Left ventricle myocardium inferior (tissue), 1 donor: ENCODE results near the gene MBD2. TPM values are rescaled to one million over a fixed set of nuclear protein-coding genes. Genes with fewer than 3 reads are reported as not detected.
A peak's percentile ranks its signal among the peaks of the same experiment; 100 is the strongest.
"Not testable (repeated sequence)": the region's sequence is repeated elsewhere in the genome, so short reads cannot be mapped to it uniquely, and the experiment has no call there.

Source experiments
- DNase-seq: peaks from one replicate; pipeline ENCODE4 v3.0.0-alpha.2; 2020
- H3K27ac ChIP-seq: fragments of 200-600 bp; replicated peaks from 2 replicates; pipeline ENCODE4 v1.8.0; 2021
- H3K27me3 ChIP-seq: fragments of 200-600 bp; 2 replicates; pipeline ENCODE4 v1.8.0; 2021; ENCODE audit warnings: low read depth
- H3K36me3 ChIP-seq: fragments of 200-600 bp; 2 replicates; pipeline ENCODE4 v1.8.0; 2021
- H3K4me1 ChIP-seq: fragments of 200-600 bp; 2 replicates; pipeline ENCODE4 v1.8.0; 2021
- H3K4me3 ChIP-seq: fragments of 200-600 bp; 2 replicates; pipeline ENCODE4 v1.8.0; 2021; ENCODE audit warnings: mild to moderate bottlenecking, moderate library complexity
- H3K9me3 ChIP-seq: fragments of 200-600 bp; replicated peaks from 2 replicates; pipeline ENCODE4 v1.8.0; 2021
- CTCF ChIP-seq: fragments of 200-600 bp; IDR thresholded peaks from 2 replicates; pipeline ENCODE4 v1.8.0; 2021; ENCODE audit warnings: antibody characterized with exemption, mild to moderate bottlenecking, borderline replicate concordance
- intact Hi-C: fragments of 100-400 bp; cut with micrococcal nuclease; formaldehyde crosslinking; loops from one replicate; pipeline ENCODE4 v1.11.0; 2022
- total RNA-seq: library from RNA; stranded (reverse); fragmentation: NEBNext Ultra II Directional; extraction: Animal tissue kit (Norgen Biotek cat#: 25700); gene quantifications from one replicate; pipeline ENCODE4 v1.2.1, GENCODE V29; 2021
- donor health status: DM: no; HTN: yes; CAD: no; lungs with severe emphysema.

Gene MBD2
- total RNA-seq, 1 donor from 2014 or later, result 43.7 TPM

- H3K36me3 ChIP-seq, result no peaks in the 10 kb centered on the region
- H3K27ac ChIP-seq, result peak overlapping the region; percentile 86
- H3K27me3 ChIP-seq, result no peaks in the 10 kb centered on the region
- H3K4me3 ChIP-seq, result peak overlapping the region; percentile 77
- DNase-seq, result peak; percentile 36
- TF ChIP-seq CTCF, result no peak
- H3K4me1 ChIP-seq, result peaks cover 50% of the 10 kb centered on the region
- intact Hi-C loops, result no loop called here
- no peaks in the 10 kb centered on the region for H3K9me3 ChIP-seq
These were observed 764 bp downstream of the MBD2 start for GRCh38 chr18:54223568-54224241.

- intact Hi-C loops, result no loop called here
- no peaks in the 10 kb centered on the region for H3K9me3 ChIP-seq
- no peaks in the 10 kb centered on the region for H3K27me3 ChIP-seq
- TF ChIP-seq CTCF, result no peak
- no peaks in the 10 kb centered on the region for H3K36me3 ChIP-seq
- H3K4me3 ChIP-seq, result peak overlapping the region; percentile 77
- H3K27ac ChIP-seq, result peak overlapping the region; percentile 86
- H3K4me1 ChIP-seq, result peaks cover 56% of the 10 kb centered on the region
- DNase-seq, result no peak
These were observed 1.4 kb downstream of the MBD2 start for GRCh38 chr18:54222922-54223567.

- TF ChIP-seq CTCF, result no peak
- Histone ChIP-seq H3K9me3 (no peaks in the 10 kb centered on the region), H3K27ac (no peak overlapping the region), H3K4me1 (peaks cover 78% of the 10 kb centered on the region), H3K27me3 (no peaks in the 10 kb centered on the region), H3K4me3 (no peak overlapping the region), H3K36me3 (no peaks in the 10 kb centered on the region)
- no peak for DNase-seq
- intact Hi-C loops, result no loop called here
These were observed 4.1 kb downstream of the MBD2 start for GRCh38 chr18:54220406-54220805.

- H3K27me3 ChIP-seq, H3K4me3 ChIP-seq, intact Hi-C loops, H3K9me3 ChIP-seq, H3K27ac ChIP-seq, DNase-seq, H3K36me3 ChIP-seq: not testable (repeated sequence)
- peaks cover 82% of the 10 kb centered on the region for H3K4me1 ChIP-seq
These were observed 5.7 kb downstream of the MBD2 start for GRCh38 chr18:54218803-54219202.

- H3K36me3 ChIP-seq, result no peaks in the 10 kb centered on the region
- H3K4me1 ChIP-seq, result peaks cover 77% of the 10 kb centered on the region
- no peak overlapping the region for H3K4me3 ChIP-seq
- TF ChIP-seq CTCF, result no peak
- no peak overlapping the region for H3K27ac ChIP-seq
- no peaks in the 10 kb centered on the region for H3K27me3 ChIP-seq
- intact Hi-C loops, result no loop called here
- no peaks in the 10 kb centered on the region for H3K9me3 ChIP-seq
- no peak for DNase-seq
These were observed 6.2 kb downstream of the MBD2 start for GRCh38 chr18:54218299-54218698.

- intact Hi-C loops, result no loop called here
- peaks cover 70% of the 10 kb centered on the region for H3K4me1 ChIP-seq
These were observed 6.8 kb downstream of the MBD2 start for GRCh38 chr18:54217624-54218023.

More at GRCh38 chr18:54217624-54218023, 6.8 kb downstream of the MBD2 start:
- no peak for DNase-seq
- H3K27me3 ChIP-seq, result no peaks in the 10 kb centered on the region
- H3K27ac ChIP-seq, result no peak overlapping the region
- H3K36me3 ChIP-seq, result no peaks in the 10 kb centered on the region
- H3K4me3 ChIP-seq, result no peak overlapping the region
- no peak for TF ChIP-seq CTCF
- no peaks in the 10 kb centered on the region for H3K9me3 ChIP-seq
